ENCODE measurements around the gene PIM1.

Gene PIM1

DNA sequence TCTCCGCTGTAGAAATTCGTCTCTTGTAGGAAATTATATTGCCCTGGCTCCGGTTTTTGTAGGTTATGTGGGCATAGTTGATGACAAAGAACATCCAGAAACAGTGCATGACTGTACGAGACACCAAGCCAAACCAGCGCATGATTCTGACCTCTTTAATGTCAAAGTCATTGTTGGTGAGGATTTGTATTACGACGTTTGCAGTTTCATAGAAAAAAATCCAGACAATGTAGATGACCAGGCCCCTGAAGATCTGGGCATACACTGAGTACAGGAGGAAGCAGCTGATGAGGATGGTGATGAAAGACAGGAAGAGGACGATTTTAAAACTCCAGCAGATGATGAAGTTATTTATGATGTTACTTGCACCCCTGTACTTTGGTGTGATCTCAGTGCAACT, 48.6 kb downstream of the PIM1 start:
- no peak overlapping the region for H3K27ac Mint-ChIP-seq
- DNase-seq (no peak), ATAC-seq (replicated peaks) (no peak)
- no peaks in the 10 kb centered on the region for H3K9me3 Mint-ChIP-seq
- no peak overlapping the region for H3K4me3 Mint-ChIP-seq
- peaks cover 3% of the 10 kb centered on the region for H3K36me3 Mint-ChIP-seq (ENCODE audit: insufficient read depth)
- peaks cover 5 to 8% of the 10 kb centered on the region in 2 donors for H3K4me1 Mint-ChIP-seq (ENCODE audit: low read depth in 2 of 2)
- H3K27me3 Mint-ChIP-seq, result no peaks in the 10 kb centered on the region

DNA sequence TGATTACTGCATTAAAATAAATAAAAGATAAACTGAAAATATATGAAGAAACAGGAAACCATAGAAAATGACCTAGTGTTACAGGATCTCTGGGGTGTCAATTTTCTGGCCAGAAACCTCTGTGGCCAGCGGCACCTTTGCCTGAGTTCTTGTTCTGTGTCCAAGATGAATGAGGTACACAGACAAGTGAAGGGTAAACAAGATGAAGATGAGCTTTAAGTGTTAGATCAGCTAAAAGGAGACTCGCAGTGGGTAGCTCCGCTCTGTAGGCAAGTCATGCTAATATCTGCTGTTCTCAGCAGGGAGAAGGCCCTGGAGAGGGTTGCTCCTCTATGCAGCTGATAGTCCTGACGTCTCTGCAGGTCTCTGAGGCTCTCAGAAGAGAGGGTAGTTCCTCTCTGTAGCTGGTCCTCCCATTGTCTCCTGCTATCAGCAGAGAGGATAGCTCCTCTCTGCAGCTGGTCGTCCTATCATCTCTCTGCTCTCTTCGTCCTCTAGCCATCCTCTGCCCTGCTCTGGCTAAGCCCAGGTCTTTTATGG, 51.7 kb downstream of the PIM1 start:
- Mint-ChIP-seq H3K9me3 (no peaks in the 10 kb centered on the region), H3K27me3 (no peaks in the 10 kb centered on the region), H3K27ac (peak overlapping the region in 1 of 2 donors; percentile 65), H3K4me1 (ENCODE audit: low read depth in 2 of 2) (peaks cover 5 to 8% of the 10 kb centered on the region in 2 donors), H3K36me3 (ENCODE audit: insufficient read depth) (peaks cover 3% of the 10 kb centered on the region), H3K4me3 (peak overlapping the region; percentile 70 to 82)
- ATAC-seq (replicated peaks) (no peak), DNase-seq (no peak)

DNA sequence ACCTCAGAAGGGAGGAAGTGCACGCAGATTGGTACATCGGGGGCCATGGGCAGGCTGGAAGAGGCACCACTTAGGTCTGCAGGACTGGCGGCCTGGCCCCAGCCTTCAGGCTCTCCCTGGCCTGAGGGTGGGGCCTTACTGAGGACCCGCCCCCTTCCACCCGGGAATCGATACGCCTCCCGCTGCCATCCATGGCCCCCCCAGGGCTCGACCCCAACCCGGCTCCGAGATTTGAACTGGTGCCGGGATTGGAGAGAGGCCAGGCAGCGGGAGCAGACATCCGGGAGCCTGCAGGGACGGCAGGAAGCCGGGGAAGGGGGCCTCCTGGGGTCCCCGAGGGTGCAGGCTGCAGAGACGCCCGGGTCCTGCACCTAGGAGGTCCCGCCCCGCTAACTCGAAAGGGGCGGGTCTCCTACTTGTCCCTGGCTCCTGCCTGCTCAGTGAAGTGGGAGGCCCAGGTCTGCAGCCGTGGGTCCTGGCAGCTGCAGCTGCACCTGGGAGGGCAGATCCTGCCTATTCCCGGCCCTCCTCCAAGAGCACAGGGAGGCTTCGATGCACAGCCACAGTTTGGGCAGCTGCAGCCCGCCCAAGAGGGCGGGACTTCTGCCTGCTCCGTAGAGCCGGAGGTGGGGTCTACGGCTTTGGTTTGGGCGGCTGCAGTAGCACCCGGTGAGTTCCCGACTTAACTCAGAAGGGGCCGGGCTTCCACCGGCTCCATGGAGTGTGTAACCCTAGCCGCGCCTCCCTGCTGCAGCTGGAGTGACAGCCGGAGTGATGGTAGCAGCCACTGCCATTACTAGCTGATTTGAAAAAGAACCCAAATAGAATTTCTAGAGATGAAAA, 52.4 kb downstream of the PIM1 start:
- peaks cover 3% of the 10 kb centered on the region for H3K36me3 Mint-ChIP-seq (ENCODE audit: insufficient read depth)
- H3K27ac Mint-ChIP-seq, result peak overlapping the region in 1 of 2 donors; percentile 65
- ATAC-seq (replicated peaks) (peak; percentile 91), DNase-seq (peak; percentile 43 to 56 (median 51))
- H3K4me1 Mint-ChIP-seq (ENCODE audit: low read depth in 2 of 2), result peaks cover 5 to 8% of the 10 kb centered on the region in 2 donors
- no peaks in the 10 kb centered on the region for H3K9me3 Mint-ChIP-seq
- H3K4me3 Mint-ChIP-seq, result peak overlapping the region; percentile 70 to 82
- H3K27me3 Mint-ChIP-seq, result no peaks in the 10 kb centered on the region

DNA sequence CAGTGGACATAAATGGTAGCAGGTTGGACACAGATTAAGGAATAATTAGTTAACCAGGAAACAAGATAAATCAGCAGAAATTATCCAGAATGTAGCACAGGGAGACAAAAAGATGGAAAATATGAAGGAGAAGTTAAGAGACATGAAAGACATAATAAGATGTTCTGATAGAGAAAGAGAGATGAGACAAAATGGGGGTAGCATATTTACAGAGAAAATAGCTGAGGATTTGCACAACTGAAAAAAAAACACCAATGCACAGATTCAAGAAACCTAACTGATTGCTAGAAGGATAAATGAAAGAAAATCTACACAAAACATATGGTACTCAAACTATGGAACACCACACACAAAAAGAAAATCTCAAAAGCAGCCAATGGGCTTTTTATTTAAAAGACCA, 53.0 kb downstream of the PIM1 start:
- Mint-ChIP-seq H3K27me3 (no peaks in the 10 kb centered on the region), H3K4me3 (peak overlapping the region; percentile 70 to 82), H3K4me1 (ENCODE audit: low read depth in 2 of 2) (peaks cover 5 to 8% of the 10 kb centered on the region in 2 donors), H3K27ac (no peak overlapping the region), H3K36me3 (ENCODE audit: insufficient read depth) (peaks cover 3% of the 10 kb centered on the region), H3K9me3 (no peaks in the 10 kb centered on the region)
- ATAC-seq (replicated peaks) (no peak), DNase-seq (no peak)

Data from effector memory CD8-positive, alpha-beta T cell (primary cell).